Spleen (tissue), 11 donors: Measurements from ENCODE around the gene NDUFC1. TPM values are rescaled to one million over a fixed set of nuclear protein-coding genes. Genes with fewer than 3 reads are reported as not detected.
A peak's percentile ranks its signal among the peaks of the same experiment; 100 is the strongest.

ENCODE experiments used
- DNase-seq: peaks from one replicate; pipeline ENCODE4 v3.0.0-alpha.2; 2020
- H3K27ac ChIP-seq, 8 donors: fragments of 200-600 bp; sonication (generic) in 7 of 8; 1 replicate in 4 of 8; 2 replicates in 4 of 8; pipeline versions ENCODE4 v1.5.0 to v1.8.0; 2016 to 2021; ENCODE audit warnings: inconsistent platforms in 4 of 8, mild to moderate bottlenecking in 4 of 8, moderate library complexity in 1 of 8
- H3K27me3 ChIP-seq, 7 donors: fragments of 200-600 bp; sonication (generic) in 6 of 7; replicated peaks in 1 of 7; 1 replicate in 4 of 7; 2 replicates in 3 of 7; pipeline versions ENCODE4 v1.5.0 to v1.8.0; 2016 to 2021; ENCODE audit warnings: inconsistent platforms in 3 of 7, mild to moderate bottlenecking in 1 of 7
- H3K36me3 ChIP-seq, 6 donors: fragments of 200-600 bp; sonication (generic) in 5 of 6; 1 replicate in 4 of 6; 2 replicates in 2 of 6; pipeline versions ENCODE4 v1.5.0 to v1.8.0; 2016 to 2021; ENCODE audit warnings: inconsistent platforms in 2 of 6
- H3K4me1 ChIP-seq, 6 donors: fragments of 200-600 bp; sonication (generic) in 5 of 6; 1 replicate in 3 of 6; 2 replicates in 3 of 6; pipeline versions ENCODE4 v1.5.0 to v1.8.0; 2016 to 2021; ENCODE audit warnings: inconsistent platforms in 3 of 6
- H3K4me3 ChIP-seq, 8 donors: fragments of 200-600 bp; sonication (generic) in 7 of 8; 1 replicate in 4 of 8; 2 replicates in 4 of 8; pipeline versions ENCODE4 v1.5.0 to v1.8.0; 2016 to 2021; ENCODE audit warnings: inconsistent platforms in 4 of 8, mild to moderate bottlenecking in 4 of 8, moderate library complexity in 2 of 8
- H3K9me3 ChIP-seq, 8 donors: fragments of 200-600 bp; sonication (generic) in 7 of 8; 1 replicate in 4 of 8; 2 replicates in 4 of 8; pipeline versions ENCODE4 v1.5.0 to v1.8.0; 2016 to 2021; ENCODE audit warnings: inconsistent platforms in 4 of 8
- POLR2A ChIP-seq, 3 donors: fragments of 450-650 bp; IDR thresholded peaks; one replicate each; pipeline ENCODE4 v1.5.1; 2017; ENCODE audit warnings: antibody characterized with exemption in 3 of 3, mild to moderate bottlenecking in 1 of 3
- POLR2AphosphoS5 ChIP-seq, 3 donors: sonication (generic); formaldehyde crosslinking; IDR thresholded peaks; one replicate each; pipeline ENCODE4 v1.5.1; 2017; ENCODE audit warnings: antibody characterized with exemption in 3 of 3
- WGBS, 5 donors: extraction: QIAGEN DNeasy Blood & Tissue Kit in 3 of 5; methylation state at CpG; one replicate each; pipeline versions ENCODE4 v1.1.5 to v1.1.7; 2013 to 2018; 5-methylcytosine and 5-hydroxymethylcytosine counted together
- intact Hi-C: fragments of 100-400 bp; cut with DNase I; formaldehyde crosslinking; loops from one replicate; pipeline ENCODE4 v1.15.0; 2023; ENCODE audit warnings: low total_unique reads
- polyA plus RNA-seq, 3 donors: library from polyadenylated mRNA; stranded (reverse); fragments of 200-250 nt; gene quantifications; one replicate each; pipeline ENCODE4 v1.2.1, GENCODE V29; 2013
- total RNA-seq, 7 donors: library from RNA; depleted of rRNA in 3 of 7; stranded (reverse); fragments of >200 nt in 3 of 7; fragmentation: NEBNext Ultra II Directional in 4 of 7; extraction: Animal tissue kit (Norgen Biotek cat#: 25700) in 4 of 7; gene quantifications; one replicate each; pipeline versions ENCODE4 v1.1.0 to v1.2.1, GENCODE V29; 2016 to 2021
- TF ChIP-seq, protein P1 (sequence below), 11 experiments: fragments of 200-600 bp in 7 of 11; fragments of 450-650 bp in 4 of 11; sonication (generic) in 4 of 11; IDR thresholded peaks in 8 of 11; conservative IDR thresholded peaks in 3 of 11; 1 replicate in 7 of 11; 2 replicates in 4 of 11; pipeline versions ENCODE4 v1.4.0 to v1.8.0; 2016 to 2021; ENCODE audit warnings: antibody characterized with exemption in 11 of 11, inconsistent platforms in 4 of 11, mild to moderate bottlenecking in 1 of 11
- donor health status: healthy with polysubstance abuse.
- donor health status: DM: no; HTN: no; CAD: no; lungs with moderate emphysema.
- donor health status: DM: no; HTN: no; CAD: no.
- donor health status: Bipolar disorder and iron deficiency.
- donor health status: healthy.
- donor health status: DM: no; HTN: no; CAD: no.
- donor health status: DM: yes; HTN: yes; CAD: no.

NDUFC1 gene
- total and polyA plus RNA-seq, 10 donors: 27.8 to 92.8 (median 46.3) TPM

DNA sequence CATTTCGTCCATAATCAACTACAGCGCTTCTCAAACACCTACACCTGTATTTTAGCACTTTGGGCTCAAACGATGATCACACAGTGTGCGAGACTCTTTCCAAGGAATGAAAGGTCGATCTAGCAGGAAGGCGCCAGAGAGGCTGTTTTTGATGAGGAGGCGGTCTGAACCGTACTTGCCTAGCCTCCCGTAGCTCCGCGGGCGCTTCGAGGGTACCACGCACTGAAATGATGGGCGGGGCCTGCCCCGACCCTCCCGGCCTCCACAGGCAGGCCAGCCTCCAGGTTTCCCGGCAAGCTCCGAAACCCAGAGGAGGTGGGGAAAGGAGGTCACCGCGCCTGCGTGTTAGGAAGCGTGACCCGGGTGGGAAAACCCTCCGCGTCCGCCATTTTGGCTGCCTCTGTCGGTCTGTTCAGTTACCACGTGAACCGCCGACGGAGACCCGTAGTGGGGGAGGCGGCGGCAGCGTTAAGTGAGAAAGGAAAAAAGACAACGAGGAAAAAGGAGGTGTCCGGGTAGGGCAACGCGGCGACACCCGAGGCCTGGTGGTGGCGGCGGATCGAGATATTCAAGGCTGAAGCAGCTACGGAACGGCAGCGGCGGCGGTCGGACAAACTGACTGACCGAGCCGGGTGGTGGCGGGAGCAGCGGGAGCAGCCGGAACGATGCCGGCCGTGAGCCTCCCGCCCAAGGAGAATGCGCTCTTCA lies 1.0 kb downstream of the NDUFC1 start, which contains the start of gene NAA15:
TSS of gene NAA15 (plus strand) at position 393 of the 708 bp plus-strand sequence. CDS start at position 666, 273 bp downstream.
- H3K36me3 ChIP-seq: peaks cover 0 to 20% (median 0%) of the 10 kb centered on the region in 6 donors
- no peaks in the 10 kb centered on the region for H3K27me3 ChIP-seq
- TF ChIP-seq, protein P1, sequence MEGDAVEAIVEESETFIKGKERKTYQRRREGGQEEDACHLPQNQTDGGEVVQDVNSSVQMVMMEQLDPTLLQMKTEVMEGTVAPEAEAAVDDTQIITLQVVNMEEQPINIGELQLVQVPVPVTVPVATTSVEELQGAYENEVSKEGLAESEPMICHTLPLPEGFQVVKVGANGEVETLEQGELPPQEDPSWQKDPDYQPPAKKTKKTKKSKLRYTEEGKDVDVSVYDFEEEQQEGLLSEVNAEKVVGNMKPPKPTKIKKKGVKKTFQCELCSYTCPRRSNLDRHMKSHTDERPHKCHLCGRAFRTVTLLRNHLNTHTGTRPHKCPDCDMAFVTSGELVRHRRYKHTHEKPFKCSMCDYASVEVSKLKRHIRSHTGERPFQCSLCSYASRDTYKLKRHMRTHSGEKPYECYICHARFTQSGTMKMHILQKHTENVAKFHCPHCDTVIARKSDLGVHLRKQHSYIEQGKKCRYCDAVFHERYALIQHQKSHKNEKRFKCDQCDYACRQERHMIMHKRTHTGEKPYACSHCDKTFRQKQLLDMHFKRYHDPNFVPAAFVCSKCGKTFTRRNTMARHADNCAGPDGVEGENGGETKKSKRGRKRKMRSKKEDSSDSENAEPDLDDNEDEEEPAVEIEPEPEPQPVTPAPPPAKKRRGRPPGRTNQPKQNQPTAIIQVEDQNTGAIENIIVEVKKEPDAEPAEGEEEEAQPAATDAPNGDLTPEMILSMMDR (IDR thresholded peaks at IDR 0.05 in 8 of 11, conservative IDR thresholded peaks at IDR 0.05 in 3 of 11): peak in 2 of 11 experiments; percentile 5 to 50
- peak; percentile 96 to 98 (median 98) for TF ChIP-seq POLR2AphosphoS5 (IDR thresholded peaks at IDR 0.05)
- peak; percentile 44 to 83 (median 60) for TF ChIP-seq POLR2A (IDR thresholded peaks at IDR 0.05)
- peak within 1 kb of the TSS; percentile 90 to 96 (median 94) for H3K27ac ChIP-seq
- H3K4me3 ChIP-seq: peak within 1 kb of the TSS; percentile 70 to 100 (median 94)
- peak; percentile 98 for DNase-seq
- 0 to 1% (median 0%) methylated on average over 41 to 61 of the region's 61 CpGs for WGBS, 5 donors
- H3K9me3 ChIP-seq: peaks cover 0 to 5% (median 0%) of the 10 kb centered on the region in 8 donors
- intact Hi-C loops: no loop called here
- peaks cover 26 to 80% (median 45%) of the 10 kb centered on the region in 6 donors for H3K4me1 ChIP-seq

DNA sequence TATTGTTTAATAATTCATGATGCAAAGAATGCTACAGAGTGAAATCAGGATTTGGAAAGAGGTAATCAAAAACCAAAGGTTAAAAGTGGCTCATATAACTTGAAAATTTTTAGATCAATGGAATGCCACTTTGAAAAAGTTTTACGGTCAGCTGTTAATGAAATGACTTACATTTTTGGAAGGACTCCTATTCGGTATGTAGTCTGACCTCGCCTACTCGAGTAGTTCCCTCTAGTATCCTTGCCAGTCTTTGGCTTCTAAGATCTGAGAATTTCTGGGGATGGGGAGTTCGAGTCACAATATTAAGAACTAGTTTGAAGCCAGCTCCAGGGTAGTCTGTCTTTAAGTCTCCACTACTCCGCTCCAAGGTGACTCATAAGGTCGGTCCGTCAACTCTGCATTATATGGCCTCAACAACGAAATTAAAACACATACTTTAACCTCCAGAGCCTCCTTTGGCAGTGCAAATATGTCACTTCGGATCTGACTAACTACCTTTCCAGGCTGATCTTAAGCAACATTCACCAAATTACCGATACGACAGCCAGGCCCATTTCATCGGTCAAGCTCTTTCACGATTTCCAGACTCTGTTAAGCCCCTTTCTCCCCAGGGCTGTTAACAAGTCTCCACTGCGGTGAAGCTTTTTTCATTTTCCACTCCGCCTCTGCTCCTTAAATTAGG lies 1.7 kb downstream of the NDUFC1 start:
- Histone ChIP-seq H3K36me3 (peaks cover 0 to 13% (median 0%) of the 10 kb centered on the region in 6 donors), H3K4me1 (peaks cover 26 to 80% (median 50%) of the 10 kb centered on the region in 6 donors), H3K4me3 (peak overlapping the region; percentile 70 to 100 (median 94)), H3K27me3 (no peaks in the 10 kb centered on the region), H3K27ac (peak overlapping the region; percentile 90 to 96 (median 94)), H3K9me3 (peaks cover 0 to 5% (median 0%) of the 10 kb centered on the region in 8 donors)
- no peak for TF ChIP-seq POLR2AphosphoS5 (IDR thresholded peaks at IDR 0.05)
- TF ChIP-seq, protein P1 (IDR thresholded peaks at IDR 0.05 in 8 of 11, conservative IDR thresholded peaks at IDR 0.05 in 3 of 11): no peak
- no peak for TF ChIP-seq POLR2A (IDR thresholded peaks at IDR 0.05)
- DNase-seq: no peak
- 3 to 10% (median 4%) methylated on average over 16 of the region's 16 CpGs for WGBS, 5 donors
- intact Hi-C loops: no loop called here

DNA sequence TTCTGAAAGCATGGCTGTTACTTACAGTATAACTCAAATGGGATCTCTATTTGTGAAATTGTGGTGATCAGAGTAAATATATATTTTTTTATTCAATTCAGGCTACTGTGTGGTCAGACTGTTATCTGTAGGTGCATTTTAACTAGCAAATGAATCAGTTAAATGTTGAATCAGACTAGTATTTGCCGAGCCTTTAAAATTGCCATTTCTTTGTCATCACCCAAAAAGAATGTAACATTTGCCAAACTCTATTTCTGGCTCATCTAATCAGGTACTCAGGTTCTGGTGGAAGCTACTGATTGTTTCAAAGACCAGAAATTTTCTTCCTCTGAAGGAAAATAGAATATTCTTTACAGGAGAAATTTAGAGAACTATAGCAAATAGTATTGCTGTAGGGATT lies 2.7 kb downstream of the NDUFC1 start:
- peaks cover 0 to 4% (median 0%) of the 10 kb centered on the region in 6 donors for H3K36me3 ChIP-seq
- no peak for DNase-seq
- 84 to 95% (median 88%) methylated on average over 1 of the region's 1 CpG for WGBS, 5 donors
- intact Hi-C loops: loop anchor here (5.0 to 10.0 kb wide), 2 partner anchors 72 to 205 kb away; no protein-coding TSS in a partner anchor
- H3K27me3 ChIP-seq: no peaks in the 10 kb centered on the region
- no peak for TF ChIP-seq POLR2AphosphoS5 (IDR thresholded peaks at IDR 0.05)
- no peak for TF ChIP-seq POLR2A (IDR thresholded peaks at IDR 0.05)
- TF ChIP-seq, protein P1 (IDR thresholded peaks at IDR 0.05 in 8 of 11, conservative IDR thresholded peaks at IDR 0.05 in 3 of 11): no peak
- no peak overlapping the region for H3K4me3 ChIP-seq
- peaks cover 28 to 76% (median 53%) of the 10 kb centered on the region in 6 donors for H3K4me1 ChIP-seq
- H3K27ac ChIP-seq: no peak overlapping the region
- H3K9me3 ChIP-seq: no peaks in the 10 kb centered on the region
